Activated naive CD8-positive, alpha-beta T cell treated with anti-CD3 and anti-CD28 coated beads for 36 hours (primary cell): Measurements from ENCODE around the gene IL1R2. TPM values are rescaled to one million over a fixed set of nuclear protein-coding genes. Genes with fewer than 3 reads are reported as not detected.

ENCODE experiments used
- DNase-seq: peaks from one replicate; pipeline ENCODE4 v3.0.0; 2021
- H3K27ac Mint-ChIP-seq: one replicate; pipeline ENCODE4 v1.8.0; 2022; ENCODE audit warnings: mild to moderate bottlenecking, moderate library complexity, mixed read lengths
- H3K27me3 Mint-ChIP-seq: one replicate; pipeline ENCODE4 v1.8.0; 2022; ENCODE audit warnings: mild to moderate bottlenecking, mixed read lengths
- H3K36me3 Mint-ChIP-seq: one replicate; pipeline ENCODE4 v1.8.0; 2021; ENCODE audit warnings: mild to moderate bottlenecking, mixed read lengths
- H3K4me1 Mint-ChIP-seq: one replicate; pipeline ENCODE4 v1.8.0; 2021; ENCODE audit warnings: mixed read lengths
- H3K4me3 Mint-ChIP-seq: one replicate; pipeline ENCODE4 v1.8.0; 2022; ENCODE audit warnings: mild to moderate bottlenecking, moderate library complexity, mixed read lengths
- H3K9me3 Mint-ChIP-seq: one replicate; pipeline ENCODE4 v1.8.0; 2022; ENCODE audit warnings: mixed read lengths
- total RNA-seq, 2 experiments: library from RNA; stranded (reverse); gene quantifications; one replicate each; pipeline ENCODE4 v1.2.3, GENCODE V29; 2021

Gene IL1R2
- total RNA-seq, 2 experiments from 2014 or later = 0.21 to 0.28 TPM

- H3K9me3 Mint-ChIP-seq = peaks cover 14% of the 10 kb centered on the region
- H3K36me3 Mint-ChIP-seq = peaks cover 3% of the 10 kb centered on the region
- no peak overlapping the region for H3K27ac Mint-ChIP-seq
Observed at GRCh38 chr2:101967826-101968513, 23.8 kb upstream of the IL1R2 start.

DNA sequence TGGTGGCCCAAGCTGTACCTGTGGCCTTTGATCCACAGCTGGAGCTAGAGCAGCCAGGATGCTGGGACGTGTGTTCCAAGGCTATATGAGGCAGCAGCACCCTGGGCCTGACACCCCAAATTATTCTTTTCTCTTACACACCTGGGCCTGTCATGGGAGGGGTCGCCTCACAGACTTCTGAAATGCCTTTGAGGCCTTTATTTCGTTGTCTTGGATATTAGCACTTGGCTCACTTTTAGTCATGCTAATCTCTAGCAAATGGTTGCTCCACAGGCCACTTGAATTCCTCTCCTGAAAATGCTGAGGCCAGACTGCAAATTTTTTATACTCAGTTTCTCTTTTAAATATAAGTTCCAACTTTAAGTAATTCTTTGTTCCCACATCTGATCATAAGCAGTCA, 22.0 kb upstream of the IL1R2 start:
- H3K4me3 Mint-ChIP-seq = no peak overlapping the region
- peaks cover 14% of the 10 kb centered on the region for H3K9me3 Mint-ChIP-seq
- no peaks in the 10 kb centered on the region for H3K4me1 Mint-ChIP-seq
- H3K27ac Mint-ChIP-seq = no peak overlapping the region
- peaks cover 3% of the 10 kb centered on the region for H3K36me3 Mint-ChIP-seq
- H3K27me3 Mint-ChIP-seq = no peaks in the 10 kb centered on the region
- no peak for DNase-seq

More at GRCh38 chr2:101967826-101968513, 23.8 kb upstream of the IL1R2 start:
- H3K4me1 Mint-ChIP-seq = no peaks in the 10 kb centered on the region
- H3K4me3 Mint-ChIP-seq = no peak overlapping the region
- no peak for DNase-seq
- H3K27me3 Mint-ChIP-seq = no peaks in the 10 kb centered on the region

DNA sequence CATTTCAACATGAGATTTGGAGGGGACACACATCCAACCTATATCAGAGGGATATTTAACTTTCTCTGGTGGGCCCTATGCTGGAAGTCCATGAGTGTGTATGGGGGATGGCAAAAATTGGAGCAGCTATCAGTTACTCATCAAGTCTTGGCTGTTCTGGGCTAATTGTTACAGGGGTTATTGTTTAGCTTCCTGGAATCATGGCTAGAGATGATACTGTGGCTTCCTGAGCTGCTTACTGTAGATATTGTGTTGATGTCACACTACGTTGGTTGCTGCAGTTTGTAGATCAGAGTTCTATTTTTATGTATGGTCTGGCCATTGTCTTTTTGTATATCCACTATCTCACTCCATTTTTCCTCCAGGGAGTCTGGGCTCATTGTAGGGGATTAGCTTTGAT, 20.9 kb upstream of the IL1R2 start:
- Mint-ChIP-seq H3K27me3 (no peaks in the 10 kb centered on the region), H3K36me3 (peaks cover 3% of the 10 kb centered on the region)

GRCh38 chr2:101971836-101972235, 19.9 kb upstream of the IL1R2 start:
- peaks cover 14% of the 10 kb centered on the region for H3K9me3 Mint-ChIP-seq
- H3K4me3 Mint-ChIP-seq = no peak overlapping the region
- H3K27ac Mint-ChIP-seq = no peak overlapping the region
- H3K4me1 Mint-ChIP-seq = no peaks in the 10 kb centered on the region
- DNase-seq = no peak
- peaks cover 3% of the 10 kb centered on the region for H3K36me3 Mint-ChIP-seq
- H3K27me3 Mint-ChIP-seq = no peaks in the 10 kb centered on the region

More for the DNA sequence above, 20.9 kb upstream of the IL1R2 start:
- DNase-seq = no peak
- Mint-ChIP-seq H3K27ac (no peak overlapping the region), H3K9me3 (peaks cover 14% of the 10 kb centered on the region), H3K4me1 (no peaks in the 10 kb centered on the region), H3K4me3 (no peak overlapping the region)

GRCh38 chr2:101972621-101973434, 18.9 kb upstream of the IL1R2 start:
- no peaks in the 10 kb centered on the region for H3K27me3 Mint-ChIP-seq
- peaks cover 14% of the 10 kb centered on the region for H3K9me3 Mint-ChIP-seq
- H3K36me3 Mint-ChIP-seq = peaks cover 3% of the 10 kb centered on the region
- no peak for DNase-seq
- no peak overlapping the region for H3K4me3 Mint-ChIP-seq
- no peaks in the 10 kb centered on the region for H3K4me1 Mint-ChIP-seq
- no peak overlapping the region for H3K27ac Mint-ChIP-seq

- Mint-ChIP-seq H3K9me3 (peaks cover 14% of the 10 kb centered on the region), H3K4me3 (no peak overlapping the region), H3K4me1 (no peaks in the 10 kb centered on the region), H3K27me3 (no peaks in the 10 kb centered on the region), H3K27ac (no peak overlapping the region), H3K36me3 (peaks cover 3% of the 10 kb centered on the region)
- no peak for DNase-seq
Observed at GRCh38 chr2:101974663-101975062, 17.1 kb upstream of the IL1R2 start.

DNA sequence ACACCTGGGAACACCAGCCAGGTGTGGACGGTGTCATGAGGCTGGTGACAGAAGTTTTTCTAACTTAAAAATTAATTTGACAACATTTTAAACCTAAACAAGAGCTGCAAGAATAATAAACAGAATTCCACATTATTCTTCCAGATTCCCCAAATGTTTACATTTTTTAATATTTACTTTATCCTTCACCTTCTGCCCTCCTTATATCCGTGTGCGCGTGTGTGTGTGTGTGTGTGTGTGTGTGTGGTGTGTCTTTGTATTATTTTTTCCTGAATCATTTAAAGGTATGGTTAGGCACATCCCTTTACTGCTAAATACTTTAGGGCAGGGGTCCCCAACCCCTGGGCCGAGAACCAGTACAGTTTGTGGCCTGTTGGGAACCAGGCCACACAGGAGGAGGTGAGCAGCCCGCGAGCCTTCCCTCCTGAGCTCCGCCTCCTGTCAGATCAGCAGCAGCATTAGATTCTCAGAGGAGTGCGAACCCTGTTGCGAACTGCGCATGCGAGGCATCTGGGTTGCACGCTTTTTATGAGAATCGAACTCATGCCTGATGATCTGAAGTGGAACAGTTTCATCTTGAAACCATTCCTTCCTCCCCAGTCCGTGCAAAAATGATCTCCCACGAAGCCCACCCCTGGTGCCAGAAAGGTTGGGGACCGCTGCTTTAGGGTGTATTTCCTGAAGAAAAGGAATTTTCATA, 16.4 kb upstream of the IL1R2 start:
- Mint-ChIP-seq H3K4me3 (no peak overlapping the region), H3K36me3 (peaks cover 2% of the 10 kb centered on the region), H3K27me3 (no peaks in the 10 kb centered on the region), H3K27ac (no peak overlapping the region), H3K4me1 (no peaks in the 10 kb centered on the region), H3K9me3 (peaks cover 11% of the 10 kb centered on the region)
- no peak for DNase-seq

- Mint-ChIP-seq H3K4me1 (peaks cover 6% of the 10 kb centered on the region), H3K9me3 (peaks cover 1% of the 10 kb centered on the region), H3K4me3 (no peak overlapping the region), H3K36me3 (no peaks in the 10 kb centered on the region), H3K27me3 (no peaks in the 10 kb centered on the region), H3K27ac (no peak overlapping the region)
- no peak for DNase-seq
Observed at GRCh38 chr2:101976891-101977290, 14.9 kb upstream of the IL1R2 start.

DNA sequence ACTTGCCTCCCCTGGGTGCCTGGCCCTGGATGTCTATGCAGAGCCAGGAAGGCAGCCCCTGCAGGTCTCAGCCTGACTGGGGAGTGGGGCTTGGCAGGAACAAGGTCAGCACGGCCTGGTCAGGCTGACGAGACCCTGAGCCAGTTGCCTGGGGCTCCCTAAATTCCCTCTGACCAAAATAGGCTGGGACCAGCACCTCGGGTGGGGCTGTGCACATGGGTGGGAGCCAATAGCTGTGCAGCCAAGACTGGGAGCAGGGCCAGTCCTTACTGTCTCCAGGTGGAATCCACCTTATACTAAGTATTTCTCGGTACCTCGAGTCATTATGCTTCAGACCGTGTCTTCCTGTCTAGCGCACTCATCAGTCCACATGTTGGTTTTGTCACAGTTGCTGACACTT, 11.4 kb upstream of the IL1R2 start:
- H3K9me3 Mint-ChIP-seq = no peaks in the 10 kb centered on the region
- H3K4me3 Mint-ChIP-seq = no peak overlapping the region
- peaks cover 7% of the 10 kb centered on the region for H3K4me1 Mint-ChIP-seq
- H3K36me3 Mint-ChIP-seq = no peaks in the 10 kb centered on the region
- no peak overlapping the region for H3K27ac Mint-ChIP-seq
- DNase-seq = no peak
- no peaks in the 10 kb centered on the region for H3K27me3 Mint-ChIP-seq

DNA sequence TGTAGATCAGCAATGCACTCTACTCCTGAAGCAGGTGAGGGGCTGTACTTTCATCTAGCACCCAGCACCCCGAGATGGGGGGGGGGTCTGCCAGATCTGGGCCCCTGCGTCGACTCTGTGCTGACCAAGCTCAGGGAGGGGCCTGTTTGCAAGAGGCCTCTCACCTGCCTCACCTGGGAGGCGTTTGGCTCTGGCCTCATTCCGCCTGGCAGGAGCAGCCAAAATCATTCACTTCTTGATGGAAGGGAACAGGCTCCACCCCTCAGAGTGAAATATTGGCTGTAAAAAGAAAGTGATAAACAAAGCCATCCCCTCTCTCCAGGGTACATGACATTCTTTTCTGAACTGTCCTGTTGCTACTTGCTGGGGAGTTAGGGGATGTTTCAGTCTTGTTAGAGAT, 10.7 kb upstream of the IL1R2 start:
- no peaks in the 10 kb centered on the region for H3K27me3 Mint-ChIP-seq
- no peak overlapping the region for H3K4me3 Mint-ChIP-seq
- H3K36me3 Mint-ChIP-seq = no peaks in the 10 kb centered on the region
- H3K9me3 Mint-ChIP-seq = no peaks in the 10 kb centered on the region
- peaks cover 10% of the 10 kb centered on the region for H3K4me1 Mint-ChIP-seq
- H3K27ac Mint-ChIP-seq = no peak overlapping the region
- DNase-seq = no peak

DNA sequence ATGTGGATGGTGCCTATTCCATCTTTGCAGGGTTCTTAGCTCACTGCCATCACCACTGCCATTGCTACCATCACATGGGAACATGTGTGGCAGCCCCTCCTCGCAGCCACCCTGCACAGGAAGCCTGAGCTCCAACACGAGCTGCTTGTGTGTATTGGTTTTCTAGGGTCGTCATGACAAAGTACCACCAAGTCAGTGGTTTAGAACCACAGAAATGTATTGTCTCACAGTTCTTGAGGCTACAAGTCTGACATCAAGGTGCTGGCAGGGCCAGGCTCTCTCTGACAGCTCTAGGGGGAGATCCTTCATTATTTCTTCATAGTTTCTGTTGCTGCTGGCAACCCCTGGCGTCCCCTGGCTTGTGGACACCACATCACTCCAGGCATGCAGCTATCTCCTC, 10.3 kb upstream of the IL1R2 start:
- Mint-ChIP-seq H3K4me1 (peaks cover 13% of the 10 kb centered on the region), H3K36me3 (no peaks in the 10 kb centered on the region), H3K9me3 (no peaks in the 10 kb centered on the region), H3K27me3 (no peaks in the 10 kb centered on the region), H3K27ac (no peak overlapping the region), H3K4me3 (no peak overlapping the region)
- no peak for DNase-seq

GRCh38 chr2:101982495-101983029, 9.2 kb upstream of the IL1R2 start:
- Mint-ChIP-seq H3K27me3 (no peaks in the 10 kb centered on the region), H3K36me3 (no peaks in the 10 kb centered on the region), H3K27ac (no peak overlapping the region), H3K9me3 (no peaks in the 10 kb centered on the region), H3K4me1 (peaks cover 22% of the 10 kb centered on the region), H3K4me3 (no peak overlapping the region)
- no peak for DNase-seq

- no peaks in the 10 kb centered on the region for H3K27me3 Mint-ChIP-seq
- no peak overlapping the region for H3K4me3 Mint-ChIP-seq
- no peaks in the 10 kb centered on the region for H3K36me3 Mint-ChIP-seq
- peaks cover 27% of the 10 kb centered on the region for H3K4me1 Mint-ChIP-seq
- H3K27ac Mint-ChIP-seq = no peak overlapping the region
- DNase-seq = no peak
- H3K9me3 Mint-ChIP-seq = no peaks in the 10 kb centered on the region
Observed at GRCh38 chr2:101983486-101983885, 8.3 kb upstream of the IL1R2 start.

DNA sequence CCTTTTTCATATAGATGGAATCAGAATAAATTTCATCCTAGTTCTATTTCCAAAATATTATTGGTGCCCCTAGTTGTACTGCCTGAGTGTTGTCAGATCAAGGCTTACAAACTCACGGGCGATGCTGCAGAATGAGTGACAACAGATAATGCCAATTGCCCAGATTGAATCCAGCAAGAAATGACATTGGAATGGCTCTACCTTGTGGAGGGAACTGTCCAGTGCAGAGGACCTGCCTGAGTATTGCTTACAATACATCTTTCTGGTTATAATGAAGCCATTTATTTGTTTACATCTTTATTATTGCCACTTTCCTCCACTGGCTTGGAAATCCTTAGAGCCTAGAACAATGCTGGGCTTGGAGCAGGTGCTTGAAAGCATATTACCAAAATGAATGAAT, 7.8 kb upstream of the IL1R2 start:
- peaks cover 27% of the 10 kb centered on the region for H3K4me1 Mint-ChIP-seq
- no peak overlapping the region for H3K27ac Mint-ChIP-seq
- no peak for DNase-seq
- H3K36me3 Mint-ChIP-seq = no peaks in the 10 kb centered on the region
- H3K9me3 Mint-ChIP-seq = no peaks in the 10 kb centered on the region
- no peaks in the 10 kb centered on the region for H3K27me3 Mint-ChIP-seq
- H3K4me3 Mint-ChIP-seq = no peak overlapping the region

DNA sequence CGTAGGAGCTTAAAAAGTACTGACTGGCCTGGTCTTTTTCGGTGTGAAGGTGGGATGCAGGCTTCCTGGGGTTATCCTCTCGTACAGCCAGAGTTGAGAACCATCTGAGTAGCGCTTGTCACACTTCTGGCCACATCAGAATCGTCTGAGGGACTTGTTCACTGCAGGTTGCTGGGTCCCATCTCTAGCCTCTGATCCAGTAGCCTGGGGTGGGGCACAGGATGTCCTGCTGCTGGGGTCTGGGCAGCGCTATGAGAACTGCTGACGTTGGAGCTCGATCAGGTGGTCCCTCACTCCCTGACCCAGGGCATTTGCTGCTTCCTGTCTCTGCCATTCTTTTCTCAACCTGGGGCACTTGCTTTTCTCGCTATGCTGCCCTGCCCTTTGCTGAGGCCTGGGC, 7.1 kb upstream of the IL1R2 start:
- DNase-seq = no peak
- H3K4me3 Mint-ChIP-seq = no peak overlapping the region
- H3K9me3 Mint-ChIP-seq = no peaks in the 10 kb centered on the region
- no peak overlapping the region for H3K27ac Mint-ChIP-seq
- H3K27me3 Mint-ChIP-seq = no peaks in the 10 kb centered on the region
- H3K36me3 Mint-ChIP-seq = no peaks in the 10 kb centered on the region
- peaks cover 27% of the 10 kb centered on the region for H3K4me1 Mint-ChIP-seq
